ENCODE data around the gene PPM1D.
"Not testable (repeated sequence)": the region's sequence is repeated elsewhere in the genome, so short reads cannot be mapped to it uniquely, and the experiment has no call there.

The PPM1D gene

DNA sequence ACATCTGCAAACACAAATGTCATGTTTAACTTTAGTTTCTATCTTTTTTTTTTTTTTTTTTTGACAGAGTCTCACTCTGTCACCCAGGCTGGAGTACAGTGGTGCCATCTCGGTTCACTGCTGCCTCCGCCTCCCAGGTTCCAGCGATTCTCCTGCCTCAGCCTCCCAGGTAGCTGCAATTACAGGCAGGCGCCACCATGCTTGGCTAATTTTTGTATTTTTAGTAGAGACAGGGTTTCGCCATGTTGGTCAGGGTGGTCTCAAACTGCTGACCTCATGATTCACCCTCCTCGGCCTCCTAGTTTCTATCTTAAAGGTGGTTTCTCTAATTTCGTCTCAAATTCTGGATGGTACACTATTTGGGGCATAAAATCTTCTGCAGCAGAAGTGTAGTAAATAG is 5.8 kb upstream of the PPM1D start:
- not testable (repeated sequence) for DNase-seq (ENCODE audit: low spot score)

DNA sequence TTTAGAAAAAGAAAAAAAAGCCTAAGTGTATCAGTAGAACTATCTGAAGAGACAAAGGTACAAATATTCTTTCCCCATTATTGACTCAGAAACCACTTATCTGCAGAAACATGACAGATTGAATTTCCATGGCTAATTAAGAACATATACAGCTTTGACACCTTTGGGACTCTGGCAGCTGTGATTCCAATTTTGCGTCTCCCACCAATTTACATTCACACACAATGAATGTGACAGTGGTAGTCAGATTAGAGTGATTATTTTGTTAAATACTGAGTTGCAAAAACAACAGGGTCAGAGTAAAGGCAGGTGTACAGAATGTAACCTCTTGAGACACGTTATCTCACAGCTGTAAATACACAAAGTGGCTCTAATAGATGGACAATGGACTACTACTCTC is 5.3 kb upstream of the PPM1D start:
- DNase-seq (ENCODE audit: low spot score): no peak

DNA sequence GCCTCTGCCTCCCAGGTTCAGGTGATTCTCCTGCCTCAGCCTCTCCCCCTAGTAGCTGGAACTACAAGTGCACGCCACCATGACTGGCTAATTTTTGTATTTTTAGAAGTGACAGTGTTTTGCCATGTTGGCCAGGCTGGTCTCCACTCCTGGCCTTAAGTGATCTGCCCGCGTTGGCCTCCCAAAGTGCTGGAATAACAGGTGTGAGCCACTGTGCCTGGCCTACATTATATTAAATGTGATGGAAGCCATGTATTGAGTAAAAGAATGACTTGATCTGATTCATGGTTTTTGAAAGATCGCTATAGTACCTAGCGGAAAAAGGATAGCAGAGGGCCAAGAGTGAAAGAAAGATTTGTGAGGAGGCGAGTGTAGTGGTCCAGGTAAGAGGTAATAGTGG is 2.7 kb upstream of the PPM1D start:
- DNase-seq (ENCODE audit: low spot score): no peak

DNA sequence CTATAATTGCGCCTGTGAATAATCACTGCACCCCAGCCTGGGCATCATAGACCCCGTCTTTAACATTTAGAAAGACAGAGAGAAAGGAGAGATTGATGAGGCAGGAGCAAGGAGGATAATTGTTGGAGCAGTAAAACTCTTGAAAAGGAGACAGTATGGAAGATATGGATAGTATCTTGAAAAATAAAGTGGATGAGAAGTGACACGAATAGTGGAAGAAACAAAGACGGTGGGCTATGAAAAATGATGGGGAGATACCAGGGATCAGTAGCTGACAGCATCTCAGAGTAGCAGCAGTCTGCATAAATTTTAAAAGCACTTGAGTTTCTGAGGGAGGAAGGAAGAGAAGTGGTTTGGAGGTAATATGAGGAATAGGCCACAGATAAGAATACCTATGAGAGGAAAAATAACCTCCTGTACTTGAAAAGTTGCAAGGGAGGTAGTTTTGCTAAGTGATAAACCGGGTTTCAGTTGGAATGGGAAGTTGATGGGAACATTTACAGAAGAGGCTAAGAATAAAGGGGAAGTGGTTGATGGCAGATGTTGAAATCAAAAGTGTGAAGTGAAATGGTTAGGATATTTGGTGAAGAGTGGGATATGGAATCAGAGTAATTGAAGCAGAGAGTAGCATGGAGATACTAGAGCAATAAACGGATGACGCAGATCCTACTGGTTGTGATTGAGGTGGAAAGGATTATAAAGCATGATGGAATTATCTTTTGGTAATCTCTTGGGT is 1.8 kb upstream of the PPM1D start:
- DNase-seq (ENCODE audit: low spot score): no peak

DNA sequence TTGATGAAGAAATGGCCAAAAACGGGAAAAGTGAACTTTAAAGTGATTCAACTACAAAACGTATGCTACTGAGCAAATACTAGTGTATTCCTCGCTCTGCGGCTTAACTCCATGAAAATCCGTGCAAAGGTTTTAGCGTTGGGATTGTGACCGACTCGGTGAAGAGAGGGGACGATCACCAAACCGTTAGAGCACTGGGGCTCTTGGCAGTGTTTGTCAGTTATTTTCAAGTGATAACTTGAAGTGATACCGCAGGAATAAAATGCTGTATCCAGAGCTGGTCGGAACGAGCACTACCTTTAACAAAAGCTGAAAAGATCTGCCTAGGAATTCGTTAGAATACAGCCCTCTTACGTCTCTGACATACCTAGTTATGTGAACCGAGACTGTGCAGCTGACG is 773 bp upstream of the PPM1D start:
- DNase-seq (ENCODE audit: low spot score): peak; percentile 15

DNA sequence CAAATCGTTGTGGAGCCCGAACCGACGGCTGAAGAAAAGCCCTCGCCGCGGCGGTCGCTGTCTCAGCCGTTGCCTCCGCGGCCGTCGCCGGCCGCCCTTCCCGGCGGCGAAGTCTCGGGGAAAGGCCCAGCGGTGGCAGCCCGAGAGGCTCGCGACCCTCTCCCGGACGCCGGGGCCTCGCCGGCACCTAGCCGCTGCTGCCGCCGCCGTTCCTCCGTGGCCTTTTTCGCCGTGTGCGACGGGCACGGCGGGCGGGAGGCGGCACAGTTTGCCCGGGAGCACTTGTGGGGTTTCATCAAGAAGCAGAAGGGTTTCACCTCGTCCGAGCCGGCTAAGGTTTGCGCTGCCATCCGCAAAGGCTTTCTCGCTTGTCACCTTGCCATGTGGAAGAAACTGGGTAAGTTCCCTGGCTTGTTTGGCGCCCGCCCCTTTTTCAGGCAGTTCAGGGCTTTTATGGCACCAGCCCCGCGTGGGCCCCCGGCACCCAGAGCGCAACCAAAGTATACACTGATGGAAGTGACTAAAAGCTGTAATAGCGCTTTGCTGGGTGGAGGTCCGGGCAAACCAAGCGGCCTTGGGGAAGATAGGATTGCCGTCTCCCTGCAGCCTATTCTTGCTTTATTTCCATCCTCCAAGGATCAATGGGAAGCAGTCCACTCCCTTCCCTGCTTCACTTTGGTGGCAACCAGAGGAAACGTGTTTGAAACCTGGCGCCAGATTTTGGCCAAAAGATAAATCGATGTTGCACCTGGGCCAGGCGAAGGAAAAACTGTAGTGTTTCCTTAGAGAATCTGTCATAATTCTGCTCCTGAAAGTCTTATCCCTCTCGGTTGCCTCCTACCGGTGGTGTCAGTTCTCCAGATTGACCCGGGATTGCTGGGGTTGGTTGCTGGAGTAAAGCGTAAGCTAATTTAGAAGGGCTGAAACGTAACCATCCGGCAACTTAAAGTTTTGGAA is 775 bp downstream of the PPM1D start:
- DNase-seq (ENCODE audit: low spot score): peak; percentile 75

DNA sequence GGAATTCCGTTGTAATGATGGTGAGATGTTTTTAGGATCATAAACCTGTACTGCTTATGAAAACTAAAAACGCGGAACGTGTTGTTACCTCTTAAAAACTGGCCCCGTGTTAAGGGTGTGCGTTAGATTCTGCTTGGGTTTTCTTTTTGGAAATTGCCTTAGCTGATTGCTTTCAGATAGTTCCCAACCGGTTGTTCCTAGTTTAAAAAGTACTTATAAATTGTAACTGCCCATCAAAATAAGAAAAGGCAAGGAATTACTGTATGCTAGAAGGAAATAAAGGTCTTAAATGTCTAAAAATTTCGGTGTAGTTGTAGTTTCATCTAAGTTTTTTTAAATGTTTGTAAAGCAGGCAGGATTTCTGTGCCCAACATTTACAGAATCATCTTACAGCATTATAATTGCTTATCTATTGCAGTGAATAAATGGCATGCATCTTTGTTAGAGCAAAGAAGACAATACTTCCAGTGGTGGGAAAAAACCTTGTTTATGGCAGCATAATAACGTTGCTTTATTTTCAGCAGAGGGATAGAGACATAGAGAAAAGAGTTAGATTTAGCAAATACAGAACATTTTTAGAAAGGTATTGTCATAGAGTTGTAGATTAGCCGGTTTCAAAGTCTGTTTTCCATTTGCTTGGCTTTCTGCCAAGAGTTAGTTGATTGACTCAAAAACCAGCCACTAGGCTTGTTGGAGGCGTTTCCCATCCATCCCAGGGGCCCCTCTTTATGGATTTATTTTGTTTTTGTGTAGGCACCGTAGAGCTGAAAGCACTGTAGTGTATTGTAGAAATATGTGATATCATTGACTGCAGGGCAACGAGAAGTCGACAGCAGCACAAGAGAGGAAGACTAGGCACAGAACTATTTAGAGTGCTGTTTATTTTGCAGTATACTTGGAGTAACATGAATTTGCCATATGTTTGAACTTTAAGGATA is 1.7 kb downstream of the PPM1D start:
- peak; percentile 57 for DNase-seq (ENCODE audit: low spot score)

DNA sequence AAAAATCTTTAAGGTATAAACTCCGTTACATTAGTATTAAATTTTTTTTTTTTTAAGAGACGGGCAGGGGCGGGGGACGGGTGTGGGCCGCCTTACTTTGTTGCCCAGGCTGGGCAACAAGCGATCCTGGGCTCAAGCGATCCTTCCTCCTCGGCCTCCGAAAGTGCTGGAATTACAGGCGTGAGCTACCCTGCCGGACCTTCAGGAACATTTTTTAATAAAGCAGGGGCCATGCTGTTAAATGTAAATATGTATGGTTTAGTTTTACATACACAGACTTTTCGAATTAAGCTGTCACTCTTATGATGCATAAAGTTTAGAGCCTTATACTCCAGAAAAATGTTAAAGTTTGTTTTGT is 2.4 kb downstream of the PPM1D start:
- no peak for DNase-seq (ENCODE audit: low spot score)

DNA sequence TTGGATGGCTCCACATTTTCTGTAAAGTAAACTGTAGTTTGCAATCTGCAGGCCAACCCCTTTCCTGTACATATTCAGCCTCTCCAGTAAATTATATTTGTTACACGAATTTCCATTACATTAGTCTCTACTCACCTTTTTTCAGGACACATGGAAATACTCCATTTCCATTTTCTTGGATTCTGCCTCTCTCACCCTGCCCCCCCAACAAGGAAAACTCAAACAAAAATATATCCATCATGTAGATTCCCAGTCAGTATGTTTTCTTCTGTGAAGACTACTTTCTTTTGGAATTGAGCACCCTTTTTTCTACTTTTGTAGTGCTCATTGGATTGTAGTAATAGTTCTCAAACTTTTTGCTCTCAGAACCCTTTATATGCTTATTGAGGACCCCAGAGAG is 2.9 kb downstream of the PPM1D start:
- DNase-seq (ENCODE audit: low spot score): no peak

DNA sequence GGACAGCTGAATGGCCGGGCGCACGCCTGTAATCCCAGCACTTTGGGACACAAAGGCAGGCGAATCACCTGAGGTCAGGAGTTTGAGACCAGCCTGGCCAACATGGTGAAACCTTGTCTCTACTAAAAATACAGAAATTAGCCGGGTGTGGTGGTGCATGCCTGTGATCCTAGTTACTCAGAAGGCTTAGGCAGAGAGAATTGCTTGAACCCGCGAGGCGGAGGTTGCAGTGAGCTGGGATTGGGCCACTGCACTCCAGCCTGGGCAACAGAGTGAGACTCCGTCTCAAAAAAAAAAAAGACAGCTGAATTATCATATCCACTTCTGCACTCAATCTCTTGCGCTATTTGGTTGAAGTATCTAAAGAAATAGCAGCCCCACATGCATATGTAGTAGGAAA is 3.5 kb downstream of the PPM1D start:
- not testable (repeated sequence) for DNase-seq (ENCODE audit: low spot score)

DNA sequence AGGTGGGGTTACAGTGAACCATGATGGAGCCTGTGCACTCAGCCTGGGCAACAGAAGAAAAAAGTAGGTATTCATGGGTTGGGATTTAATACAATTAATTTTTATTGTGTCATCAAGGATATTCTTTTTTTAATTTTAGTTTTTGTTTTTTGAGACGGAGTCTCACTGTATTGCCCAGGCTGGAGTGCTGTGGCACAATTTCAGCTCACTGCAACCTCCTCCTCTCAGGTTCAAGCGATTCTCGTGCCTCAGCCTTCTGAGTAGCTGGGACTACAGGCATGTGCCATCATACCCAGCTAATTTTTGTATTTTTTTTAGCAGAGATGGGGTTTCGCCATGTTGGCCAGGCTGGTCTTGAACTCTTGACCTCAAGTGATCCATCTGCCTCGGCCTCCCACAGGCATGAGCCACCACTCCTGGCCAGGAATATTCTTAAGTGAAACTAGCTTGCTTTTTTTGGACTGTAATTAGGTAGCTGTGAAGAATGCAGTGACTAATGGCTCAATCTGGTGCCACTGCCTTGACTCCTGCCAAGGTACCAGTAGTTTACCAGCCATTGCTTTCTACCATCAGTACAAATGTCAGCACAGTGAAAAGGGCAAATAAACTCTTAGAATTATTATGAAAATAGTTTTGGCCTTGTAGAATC is 4.8 kb downstream of the PPM1D start:
- peak; percentile 45 for DNase-seq (ENCODE audit: low spot score)

DNA sequence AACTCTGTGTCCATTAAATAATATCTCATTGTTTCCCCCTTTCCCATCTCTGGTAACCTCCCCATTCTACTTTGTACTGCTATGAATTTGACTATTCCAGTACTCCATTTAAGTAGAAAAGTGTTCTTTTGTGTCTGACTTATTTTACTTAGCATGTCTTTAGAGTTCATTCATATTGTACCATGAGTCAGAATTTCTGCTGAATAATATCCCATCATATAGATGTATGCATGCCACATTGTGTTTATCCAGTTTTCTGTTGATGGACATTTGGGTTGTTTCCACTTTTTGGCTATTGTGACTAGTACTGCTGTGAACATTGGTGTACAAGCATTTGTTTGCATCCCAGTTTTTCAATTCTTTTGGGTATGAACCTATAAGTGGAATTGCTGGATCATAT is 6.0 kb downstream of the PPM1D start:
- DNase-seq (ENCODE audit: low spot score): no peak

DNA sequence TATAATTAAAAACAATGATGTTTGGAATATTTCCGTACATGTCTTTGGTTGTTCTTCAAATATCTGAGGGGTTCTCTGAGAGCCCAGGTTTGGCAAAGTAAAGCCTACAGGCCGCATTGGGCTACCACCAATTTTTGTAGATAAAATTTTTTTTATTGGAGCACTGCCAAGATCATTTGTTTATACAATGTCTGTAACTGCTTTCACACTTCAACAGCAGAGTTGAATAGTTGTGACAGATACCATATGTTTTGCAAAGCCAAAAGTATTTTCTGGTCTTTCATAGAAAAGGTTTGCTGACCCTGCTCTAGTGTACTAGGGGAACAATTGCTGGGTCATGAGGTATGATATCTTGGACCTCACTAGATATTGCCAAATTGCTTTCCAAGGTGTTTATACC is 10.5 kb downstream of the PPM1D start:
- no peak for DNase-seq (ENCODE audit: low spot score)

DNA sequence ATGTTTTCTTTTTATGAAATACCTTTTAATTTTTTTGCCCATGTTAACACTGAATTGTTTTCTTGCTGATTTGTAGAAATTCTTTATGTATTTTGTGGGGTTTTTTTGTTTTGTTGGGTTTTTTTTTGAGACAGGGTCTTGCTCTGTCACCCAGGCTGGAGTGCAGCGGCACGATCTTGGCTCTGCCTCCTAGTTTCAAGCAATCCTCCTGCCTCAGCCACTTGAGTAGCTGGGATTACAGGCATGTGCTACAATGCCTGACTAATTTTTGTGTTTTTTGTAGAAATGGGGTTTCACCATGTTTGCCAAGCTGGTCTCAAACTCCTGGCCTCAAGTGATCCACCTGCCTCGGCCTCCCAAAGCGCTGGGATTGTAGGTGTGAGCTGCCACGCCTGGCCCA is 11.3 kb downstream of the PPM1D start:
- not testable (repeated sequence) for DNase-seq (ENCODE audit: low spot score)

DNA sequence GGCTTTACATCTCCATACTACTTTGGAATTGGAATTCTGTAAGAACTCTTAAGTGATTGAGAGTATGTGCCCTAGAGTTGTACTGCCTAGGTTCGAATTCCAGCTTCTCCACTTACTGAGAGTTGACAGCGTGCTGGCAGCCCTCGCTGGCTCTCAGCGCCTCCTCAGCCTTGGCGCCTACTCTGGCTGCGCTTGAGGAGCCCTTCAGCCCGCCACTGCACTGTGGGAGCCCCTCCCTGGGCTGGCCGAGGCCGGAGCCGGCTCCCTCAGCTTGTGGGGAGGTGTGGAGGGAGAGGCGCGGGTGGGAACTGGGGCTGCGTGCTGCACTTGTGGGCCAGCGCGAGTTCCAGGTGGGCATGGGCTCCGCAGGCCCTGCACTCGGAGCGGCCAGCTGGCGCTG is 13.3 kb downstream of the PPM1D start:
- no peak for DNase-seq (ENCODE audit: low spot score)

DNA sequence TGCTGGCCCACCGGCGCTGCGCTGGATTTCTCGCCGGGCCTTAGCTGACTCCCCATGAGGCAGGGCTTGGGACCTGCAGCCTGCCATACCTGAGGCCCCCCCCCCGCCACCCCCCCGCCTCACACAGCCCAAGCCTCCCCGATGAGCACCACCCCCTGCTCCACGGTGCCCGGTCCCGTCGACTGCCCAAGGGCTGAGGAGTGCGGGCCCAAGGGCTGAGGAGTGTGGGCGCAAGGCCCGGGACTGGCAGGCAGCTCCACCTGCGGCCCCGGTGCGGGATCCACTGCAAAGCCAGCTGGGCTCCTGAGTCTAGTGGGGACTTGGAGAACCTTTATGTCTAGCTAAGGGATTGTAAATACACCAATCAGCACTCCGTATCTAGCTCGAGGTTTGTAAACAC is 13.8 kb downstream of the PPM1D start:
- not testable (repeated sequence) for DNase-seq (ENCODE audit: low spot score)

DNA sequence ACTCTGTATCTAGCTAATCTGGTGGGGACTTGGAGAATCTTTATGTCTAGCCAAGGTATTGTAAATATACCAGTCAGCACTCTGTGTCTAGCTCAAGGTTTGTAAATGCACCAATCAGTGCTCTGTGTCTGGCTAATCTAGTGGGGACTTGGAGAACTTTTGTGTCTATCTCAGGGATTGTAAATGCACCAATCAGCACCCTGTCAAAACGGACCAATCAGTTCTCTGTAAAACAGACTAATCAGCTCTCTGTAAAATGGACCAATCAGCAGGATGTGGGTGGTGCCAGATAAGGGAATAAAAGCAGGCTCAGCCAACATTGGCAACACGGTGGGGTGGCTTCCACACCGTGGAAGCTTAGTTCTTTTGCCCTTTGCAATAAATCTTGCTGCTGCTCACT is 14.3 kb downstream of the PPM1D start:
- DNase-seq (ENCODE audit: low spot score): not testable (repeated sequence)

DNA sequence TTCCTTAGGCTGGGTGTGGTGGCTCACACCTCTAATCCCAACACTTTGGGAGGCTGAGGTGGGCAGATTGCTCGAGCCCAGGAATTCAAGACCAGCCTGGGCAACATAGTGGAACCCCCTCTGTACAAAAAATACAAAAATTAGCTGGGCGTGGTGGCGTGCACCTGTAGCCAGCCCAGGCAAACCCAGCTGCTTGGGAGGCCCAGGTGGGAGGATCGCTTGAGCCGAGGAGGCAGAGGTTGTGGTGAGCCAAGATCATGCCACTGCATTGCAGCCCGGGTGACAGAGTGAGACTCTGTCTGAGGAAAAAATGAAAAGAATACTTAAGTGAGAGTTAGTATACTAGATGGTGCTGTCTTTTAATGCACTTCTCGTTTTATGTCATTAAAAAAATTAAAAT is 15.1 kb downstream of the PPM1D start:
- DNase-seq (ENCODE audit: low spot score): no peak

DNA sequence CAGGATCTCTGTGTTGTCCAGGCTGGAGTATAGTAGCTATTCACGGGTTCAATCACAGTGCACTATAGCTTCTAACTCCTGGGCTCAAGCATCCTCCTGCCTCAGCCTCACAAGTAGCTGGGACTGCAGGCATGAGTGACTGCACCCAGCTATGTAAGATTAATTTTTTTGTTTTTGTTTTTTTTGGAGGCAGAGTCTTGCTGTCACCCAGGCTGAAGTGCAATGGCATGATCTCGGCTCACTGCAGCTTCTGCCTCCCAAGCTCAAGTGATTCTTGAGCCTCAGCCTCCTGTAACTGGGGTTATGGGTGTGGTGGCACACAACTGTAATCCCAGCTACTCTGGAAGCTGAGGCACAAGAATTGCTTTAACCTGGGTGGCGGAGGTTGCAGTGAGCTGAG is 15.8 kb downstream of the PPM1D start:
- DNase-seq (ENCODE audit: low spot score): no peak

DNA sequence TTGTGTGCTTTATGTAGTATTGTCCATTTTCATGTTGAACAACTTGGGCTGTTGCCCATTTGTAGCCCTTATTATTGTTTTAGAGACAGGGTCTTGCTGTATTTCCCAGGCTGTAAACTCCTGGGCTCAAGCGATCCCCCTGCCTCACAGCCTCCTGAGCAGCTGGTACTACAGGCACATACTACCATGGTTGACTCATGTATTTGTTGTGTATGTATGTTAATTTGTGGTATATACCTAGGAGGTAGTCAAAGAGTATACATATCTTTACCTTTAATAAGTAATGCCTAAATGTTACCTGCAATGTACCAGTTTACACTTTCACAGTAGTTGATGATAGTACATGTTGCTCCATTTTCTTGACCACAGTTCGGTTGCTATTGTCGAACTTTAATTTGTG is 18.1 kb downstream of the PPM1D start:
- no peak for DNase-seq (ENCODE audit: low spot score)

DNA sequence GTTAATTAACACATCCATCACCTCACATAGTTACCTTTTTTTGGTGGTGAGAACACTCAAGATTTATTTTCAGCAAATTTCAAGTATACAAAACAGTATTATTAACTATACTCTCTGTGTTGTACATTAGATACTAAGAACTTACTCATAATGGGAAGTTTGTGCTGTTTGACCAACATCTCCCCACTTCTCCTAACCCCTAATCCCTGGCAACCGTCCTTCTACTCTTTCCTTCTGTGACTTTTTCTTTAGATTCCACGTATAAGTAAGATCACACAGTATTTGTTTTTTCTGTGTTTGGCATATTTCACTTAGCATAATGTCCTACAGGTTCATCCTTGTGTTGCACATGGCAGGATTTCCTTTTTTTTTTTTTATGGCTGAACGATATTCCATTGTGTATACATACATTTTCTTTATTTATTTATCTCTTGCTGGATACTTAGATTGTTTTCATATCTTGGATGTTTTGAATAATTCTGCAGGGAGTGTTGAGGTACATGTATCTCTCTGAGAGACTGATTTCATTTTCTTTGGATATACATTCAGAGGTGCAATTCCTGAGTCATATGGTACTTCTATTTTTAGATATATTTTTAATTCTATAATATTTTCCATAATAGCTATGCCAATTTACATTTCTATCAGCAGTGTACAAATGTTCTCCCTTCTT is 19.0 kb downstream of the PPM1D start:
- DNase-seq (ENCODE audit: low spot score): no peak

Measured in AG20443 (cell line).